Endometrium (tissue), 2 donors: ENCODE results near the gene ANKUB1.
"Not testable (repeated sequence)": the region's sequence is repeated elsewhere in the genome, so short reads cannot be mapped to it uniquely, and the experiment has no call there.

Experiments
- FAIRE-seq: peaks from 2 replicates; lab custom pipeline; 2012; peaks lifted over from hg19 to GRCh38; lab: Jason Lieb, UNC
- donor health status: control.
- donor health status: control.

ANKUB1 gene

GRCh38 chr3:149792452-149793270 is at the start of gene ANKUB1:
TSS of gene ANKUB1 (minus strand) at chr3:149792554. CDS start at chr3:149792366, 188 bp downstream.
- FAIRE-seq = no peak

DNA sequence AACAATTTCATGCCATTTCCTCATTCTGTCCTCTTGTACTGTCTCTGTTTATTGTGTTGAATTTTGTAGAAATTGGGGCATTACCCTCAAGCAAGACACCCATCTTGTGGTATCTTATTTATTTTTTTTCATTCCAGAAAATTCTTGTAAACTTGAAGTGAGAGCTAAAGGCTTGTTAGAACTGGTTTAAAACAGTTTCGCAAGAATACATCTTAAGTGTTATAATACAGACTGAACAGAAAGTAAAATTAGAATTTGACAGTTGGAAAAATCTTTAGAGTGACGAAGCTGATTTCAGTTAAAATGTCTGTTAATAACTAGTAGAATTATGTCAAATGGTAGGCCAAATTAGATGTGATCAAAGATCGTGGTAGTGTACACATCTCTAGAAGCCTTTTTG is 47.5 kb upstream of the ANKUB1 start:
- no peak for FAIRE-seq

DNA sequence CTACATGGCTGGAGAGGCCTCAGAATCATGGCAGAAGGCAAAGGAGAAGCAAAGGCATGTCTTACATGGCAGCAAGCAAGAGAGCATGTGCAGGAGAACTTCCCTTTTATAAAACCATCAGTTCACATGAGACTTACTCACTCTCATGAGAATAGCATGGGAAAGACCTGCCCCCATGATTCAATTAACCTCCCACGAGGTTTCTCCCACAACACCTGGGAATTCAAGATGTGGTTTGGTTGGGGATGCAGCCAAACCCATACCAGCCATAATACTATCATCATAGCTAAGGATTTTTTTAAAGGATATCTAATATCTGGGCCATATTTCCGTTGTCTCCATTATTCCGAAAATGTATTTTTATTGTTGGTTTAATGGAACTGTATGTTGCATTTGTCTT is 47.1 kb upstream of the ANKUB1 start:
- not testable (repeated sequence) for FAIRE-seq

DNA sequence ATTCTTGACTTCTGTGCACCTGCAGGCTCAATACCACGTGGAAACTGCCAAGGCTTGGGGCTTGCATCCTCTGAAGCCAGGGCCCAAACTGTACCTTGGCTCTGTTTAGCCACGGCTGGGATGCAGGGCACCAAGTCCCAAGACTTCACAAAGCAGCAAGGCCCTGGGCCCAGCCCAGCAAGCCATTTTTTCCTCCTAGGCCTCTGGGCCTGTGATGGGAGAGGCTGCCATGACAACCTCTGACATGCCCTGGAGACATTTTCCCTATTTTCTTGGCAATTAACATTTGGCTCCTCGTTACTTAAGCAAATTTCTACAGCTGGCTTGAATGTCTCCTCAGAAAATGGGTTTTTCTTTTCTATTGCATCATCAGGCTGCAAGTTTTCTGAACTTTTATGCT is 46.1 kb upstream of the ANKUB1 start:
- FAIRE-seq = not testable (repeated sequence)

DNA sequence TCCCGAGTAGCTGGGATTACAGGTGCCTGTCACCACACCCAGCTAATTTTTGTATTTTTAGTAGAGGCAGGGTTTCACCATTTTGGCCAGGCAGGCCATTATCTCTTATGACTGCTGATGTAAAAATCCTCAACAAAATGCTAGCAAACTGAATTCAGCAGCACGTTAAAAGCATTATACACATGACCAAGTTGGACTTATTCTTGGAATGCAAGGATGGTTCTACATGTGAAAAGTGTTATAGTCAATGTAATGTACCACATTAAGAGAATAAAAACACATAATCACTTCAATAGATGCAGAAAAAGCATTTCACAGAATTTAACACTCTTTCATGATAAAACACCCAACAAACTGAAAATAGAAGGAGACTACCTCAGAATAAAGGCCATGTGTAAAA is 40.9 kb upstream of the ANKUB1 start:
- no peak for FAIRE-seq

GRCh38 chr3:149832086-149832485 is 39.7 kb upstream of the ANKUB1 start:
- FAIRE-seq = no peak

- FAIRE-seq = no peak
These were observed 39.0 kb upstream of the ANKUB1 start for GRCh38 chr3:149831321-149831720.

GRCh38 chr3:149830902-149831301 is 38.5 kb upstream of the ANKUB1 start:
- no peak for FAIRE-seq

DNA sequence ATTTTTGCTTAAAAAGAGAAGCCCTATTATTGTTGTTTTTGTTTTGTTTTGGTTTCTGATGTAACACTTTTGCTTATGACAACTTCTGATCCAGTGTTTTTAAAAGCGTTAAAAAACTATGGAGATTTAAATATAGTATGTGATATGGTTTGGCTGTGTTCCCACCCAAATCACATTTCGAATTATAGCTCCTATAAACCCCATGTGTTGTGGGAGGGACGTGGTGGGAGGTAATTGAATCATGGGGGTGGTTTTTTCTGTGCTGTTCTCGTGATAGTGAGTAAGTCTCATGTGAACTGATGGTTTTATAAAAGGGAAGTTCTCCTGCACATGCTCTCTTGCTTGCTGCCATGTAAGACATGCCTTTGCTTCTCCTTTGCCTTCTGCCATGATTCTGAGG is 37.3 kb upstream of the ANKUB1 start:
- FAIRE-seq = not testable (repeated sequence)

DNA sequence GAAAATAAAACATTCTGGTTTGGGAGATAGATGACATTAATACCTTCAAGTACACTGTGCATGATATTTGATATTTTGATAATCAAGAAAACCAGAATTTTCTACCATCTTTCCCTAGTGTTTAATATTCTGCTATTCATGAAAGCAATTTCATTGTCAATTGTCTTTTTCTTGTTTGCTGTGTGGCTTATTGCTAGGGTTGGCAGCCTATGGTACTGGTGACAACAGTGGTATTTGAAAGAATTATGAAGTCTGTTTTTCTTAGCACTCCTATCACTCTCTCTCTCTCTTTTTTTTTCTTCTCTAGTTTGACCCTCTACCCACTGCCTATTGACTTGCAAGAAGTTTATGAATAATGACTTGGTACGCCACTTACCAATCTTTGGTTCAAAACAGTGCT is 36.0 kb upstream of the ANKUB1 start:
- no peak for FAIRE-seq

- FAIRE-seq = no peak
These were observed 34.3 kb upstream of the ANKUB1 start for GRCh38 chr3:149826636-149827035.

GRCh38 chr3:149820183-149820582 is 27.8 kb upstream of the ANKUB1 start:
- no peak for FAIRE-seq

GRCh38 chr3:149819432-149819831 is 27.1 kb upstream of the ANKUB1 start:
- FAIRE-seq = no peak

DNA sequence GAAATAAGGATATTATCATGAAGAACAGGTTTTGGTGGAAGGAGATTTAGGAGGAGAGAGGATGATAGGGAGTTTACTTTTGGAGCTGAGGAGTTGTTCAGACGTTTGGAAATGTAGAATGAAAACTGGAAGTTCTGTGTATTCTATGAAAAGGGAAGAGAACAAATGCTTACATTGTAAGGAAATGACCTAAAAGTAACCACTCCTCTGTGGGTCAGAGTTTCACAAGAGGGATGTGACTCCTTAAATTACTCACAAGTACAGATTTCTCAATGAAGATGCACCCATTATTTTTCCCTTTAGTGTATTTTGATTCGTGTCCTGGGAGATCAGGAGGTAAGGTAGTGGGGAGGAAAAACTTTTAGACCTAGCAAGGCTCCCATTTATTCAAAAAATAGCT is 24.6 kb upstream of the ANKUB1 start:
- FAIRE-seq = no peak

DNA sequence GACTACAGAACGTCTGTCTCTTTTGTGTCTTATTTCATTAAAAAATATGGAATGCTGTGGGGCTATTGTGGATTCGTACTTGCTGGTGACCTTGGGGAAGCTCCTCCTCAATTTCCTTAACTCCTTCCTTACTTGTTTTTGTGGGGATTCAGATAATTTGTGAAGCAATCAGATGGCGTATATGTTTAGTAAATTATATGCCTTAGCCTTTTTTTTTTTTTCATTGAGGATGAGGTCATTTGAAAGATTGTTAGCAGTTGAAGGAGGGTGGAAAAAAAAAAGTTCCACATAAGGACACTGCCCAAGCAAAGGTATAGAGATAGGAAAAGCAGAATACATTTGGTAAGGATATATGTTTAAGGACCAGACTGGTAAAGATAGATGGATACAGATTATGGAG is 24.0 kb upstream of the ANKUB1 start:
- FAIRE-seq = no peak

- FAIRE-seq = no peak
These were observed 23.4 kb upstream of the ANKUB1 start for GRCh38 chr3:149815728-149816127.

DNA sequence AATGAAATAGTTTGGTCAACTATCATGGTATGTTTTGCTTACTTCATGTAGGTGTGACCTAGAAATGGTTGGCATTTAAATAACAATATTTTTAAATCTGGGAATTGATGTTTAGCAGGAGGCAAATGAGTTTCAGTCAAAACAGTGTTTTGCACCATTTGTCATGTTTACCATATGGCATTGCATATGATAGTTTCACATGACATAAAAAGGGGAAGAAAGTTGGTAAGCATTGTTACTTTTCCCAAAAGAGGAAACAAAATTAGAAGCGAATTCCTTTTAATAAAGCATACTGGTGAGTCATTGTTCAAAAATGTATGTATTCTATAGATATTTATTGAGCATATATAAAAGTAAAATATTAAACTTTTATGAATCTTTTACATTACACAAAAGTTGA is 23.0 kb upstream of the ANKUB1 start:
- FAIRE-seq = no peak

- FAIRE-seq = no peak
These were observed 21.3 kb upstream of the ANKUB1 start for GRCh38 chr3:149813367-149814281.

DNA sequence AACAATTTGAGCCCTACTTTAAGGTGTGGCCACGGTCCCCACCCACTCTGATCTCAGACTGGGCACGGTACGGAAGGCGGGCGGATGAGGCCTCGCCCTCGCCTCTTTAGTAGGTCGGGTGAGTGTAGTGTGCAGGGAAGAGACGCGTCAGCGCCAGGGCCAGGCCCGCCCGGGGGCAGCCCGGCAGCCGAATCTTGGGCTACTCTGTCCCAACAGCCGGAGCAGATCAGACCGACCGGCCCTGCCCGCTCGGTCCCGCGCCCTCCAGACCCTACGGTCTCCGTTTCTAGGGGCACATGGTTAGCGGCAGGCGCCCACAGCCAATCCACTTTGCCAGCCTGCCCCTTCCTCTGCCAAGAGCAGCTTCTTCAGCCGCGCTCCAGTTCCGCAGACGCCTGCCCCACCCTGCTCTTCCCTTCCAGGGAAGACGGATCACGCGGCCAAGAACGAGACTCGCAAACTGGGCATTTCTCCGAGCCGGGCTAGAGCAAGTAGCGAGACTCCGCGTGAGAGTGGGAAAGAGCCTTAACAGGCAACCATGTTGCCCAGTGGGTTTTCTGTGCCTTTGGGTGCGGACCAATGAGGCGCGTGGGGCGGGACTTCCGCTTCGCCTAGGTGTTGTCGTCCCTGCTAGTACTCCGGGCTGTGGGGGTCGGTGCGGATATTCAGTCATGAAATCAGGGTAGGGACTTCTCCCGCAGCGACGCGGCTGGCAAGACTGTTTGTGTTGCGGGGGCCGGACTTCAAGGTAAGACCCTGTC is 20.4 kb upstream of the ANKUB1 start, which contains the start of gene RNF13:
Gene RNF13 (plus strand): TSS at position 610 of the 761 bp plus-strand sequence. CDS start 32,812 bp downstream, outside the sequence.
- peak; percentile 57 for FAIRE-seq

- no peak for FAIRE-seq
These were observed 19.8 kb upstream of the ANKUB1 start for GRCh38 chr3:149812165-149812605.

DNA sequence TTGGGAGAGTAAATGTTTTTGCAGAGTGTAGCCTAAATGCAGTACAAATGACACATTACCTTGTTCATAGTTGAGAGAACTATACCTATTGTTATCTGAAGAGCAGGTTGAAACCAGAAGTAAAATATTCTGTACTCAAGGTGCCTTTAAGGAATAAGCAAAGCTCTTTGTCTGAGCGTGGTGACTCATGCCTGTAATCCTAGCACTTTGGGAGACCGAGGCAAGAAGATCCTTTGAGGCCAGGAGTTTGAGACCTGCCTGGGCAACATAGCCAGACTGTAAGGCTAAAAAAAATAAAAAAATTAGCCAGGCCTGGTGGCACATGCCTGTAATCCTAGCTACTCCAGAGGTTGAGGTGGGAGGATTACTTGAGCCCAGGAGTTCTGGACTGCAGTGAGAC is 18.5 kb upstream of the ANKUB1 start:
- no peak for FAIRE-seq

DNA sequence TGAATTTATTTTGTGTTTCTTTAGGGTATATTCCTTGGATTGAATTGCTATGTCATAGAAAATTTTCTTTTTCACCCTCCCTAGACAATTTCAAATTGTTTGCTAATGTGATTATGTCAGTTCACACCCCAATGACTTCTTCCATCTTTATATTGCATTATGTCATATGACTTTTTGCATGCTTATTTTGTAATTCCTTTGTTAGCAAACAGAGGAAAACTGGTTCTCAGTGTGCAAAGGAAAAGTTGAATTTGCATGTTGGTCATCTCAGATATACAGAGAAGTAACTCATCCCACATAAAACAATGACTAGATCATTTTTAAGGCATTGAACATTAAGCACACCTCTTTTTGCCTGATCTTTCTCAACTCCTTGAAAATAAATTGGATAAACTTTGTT is 17.3 kb upstream of the ANKUB1 start:
- no peak for FAIRE-seq
